Stomach (tissue), 4 donors: Measurements from ENCODE around the gene ACVR1C.

ENCODE experiments used
- CTCF ChIP-seq, 7 experiments: fragments of 450-650 bp in 4 of 7; fragments of 200-600 bp in 3 of 7; sonication (generic) in 3 of 7; IDR thresholded peaks; one replicate each; pipeline ENCODE4 v1.5.1; 2016 to 2019; ENCODE audit warnings: antibody characterized with exemption in 7 of 7, control low read depth in 2 of 7, mild to moderate bottlenecking in 1 of 7
- EP300 ChIP-seq: sonication (generic); formaldehyde crosslinking; IDR thresholded peaks from one replicate; pipeline ENCODE4 v1.6.1; 2017; ENCODE audit warnings: antibody characterized with exemption
- POLR2A ChIP-seq, 4 donors: fragments of 450-650 bp; IDR thresholded peaks; one replicate each; pipeline ENCODE4 v1.6.1; 2016; ENCODE audit warnings: antibody characterized with exemption in 4 of 4, control low read depth in 2 of 4, mild to moderate bottlenecking in 1 of 4, moderate library complexity in 1 of 4
- POLR2AphosphoS5 ChIP-seq, 3 donors: sonication (generic); formaldehyde crosslinking; IDR thresholded peaks; one replicate each; pipeline ENCODE4 v1.6.1; 2016; ENCODE audit warnings: antibody characterized with exemption in 3 of 3

- no peak for TF ChIP-seq CTCF (IDR thresholded peaks at IDR 0.05)
- TF ChIP-seq EP300, result no peak
- TF ChIP-seq POLR2AphosphoS5 (IDR thresholded peaks at IDR 0.05), result no peak
- no peak for TF ChIP-seq POLR2A (IDR thresholded peaks at IDR 0.05)
These were observed 22.1 kb downstream of the ACVR1C start for GRCh38 chr2:157606534-157606933.
